ENCODE measurements around the gene DTD1.

Gene DTD1

GRCh38 chr20:18712882-18713281 lies 125.0 kb downstream of the DTD1 start:
- no peak for DNase-seq (ENCODE audit: low read depth)
- TF ChIP-seq POLR2A (IDR thresholded peaks at IDR 0.05; ENCODE audit: extremely low read depth, insufficient read length) (no peak), CTCF (IDR thresholded peaks at IDR 0.05; ENCODE audit: low read depth, low read length) (no peak), MYC (IDR thresholded peaks at IDR 0.05; ENCODE audit: low read depth, low read length) (no peak), MAX (IDR thresholded peaks at IDR 0.05; ENCODE audit: low read depth, low read length) (no peak)
- no peak overlapping the region for H3K4me3 ChIP-seq (ENCODE audit: low read depth, low read length)

- H3K4me3 ChIP-seq (ENCODE audit: low read depth, low read length): no peak overlapping the region
- no peak for TF ChIP-seq CTCF (IDR thresholded peaks at IDR 0.05; ENCODE audit: low read depth, low read length)
- no peak for TF ChIP-seq MYC (IDR thresholded peaks at IDR 0.05; ENCODE audit: low read depth, low read length)
- TF ChIP-seq POLR2A (IDR thresholded peaks at IDR 0.05; ENCODE audit: extremely low read depth, insufficient read length): no peak
- no peak for TF ChIP-seq MAX (IDR thresholded peaks at IDR 0.05; ENCODE audit: low read depth, low read length)
- no peak for DNase-seq (ENCODE audit: low read depth)
These were observed 127.7 kb downstream of the DTD1 start for GRCh38 chr20:18715564-18715963.

- H3K4me3 ChIP-seq (ENCODE audit: low read depth, low read length): no peak overlapping the region
- TF ChIP-seq POLR2A (IDR thresholded peaks at IDR 0.05; ENCODE audit: extremely low read depth, insufficient read length) (no peak), MYC (IDR thresholded peaks at IDR 0.05; ENCODE audit: low read depth, low read length) (no peak), MAX (IDR thresholded peaks at IDR 0.05; ENCODE audit: low read depth, low read length) (no peak), CTCF (IDR thresholded peaks at IDR 0.05; ENCODE audit: low read depth, low read length) (no peak)
These were observed 129.2 kb downstream of the DTD1 start for GRCh38 chr20:18717062-18717461.

GRCh38 chr20:18718129-18718528 lies 130.3 kb downstream of the DTD1 start:
- no peak for DNase-seq (ENCODE audit: low read depth)
- no peak for TF ChIP-seq MYC (IDR thresholded peaks at IDR 0.05; ENCODE audit: low read depth, low read length)
- TF ChIP-seq MAX (IDR thresholded peaks at IDR 0.05; ENCODE audit: low read depth, low read length): no peak
- TF ChIP-seq CTCF (IDR thresholded peaks at IDR 0.05; ENCODE audit: low read depth, low read length): no peak
- TF ChIP-seq POLR2A (IDR thresholded peaks at IDR 0.05; ENCODE audit: extremely low read depth, insufficient read length): no peak
- H3K4me3 ChIP-seq (ENCODE audit: low read depth, low read length): no peak overlapping the region

More at GRCh38 chr20:18717062-18717461, 129.2 kb downstream of the DTD1 start:
- DNase-seq (ENCODE audit: low read depth): no peak

GRCh38 chr20:18719426-18719825 lies 131.6 kb downstream of the DTD1 start:
- no peak for DNase-seq (ENCODE audit: low read depth)
- TF ChIP-seq CTCF (IDR thresholded peaks at IDR 0.05; ENCODE audit: low read depth, low read length): no peak
- TF ChIP-seq POLR2A (IDR thresholded peaks at IDR 0.05; ENCODE audit: extremely low read depth, insufficient read length): no peak
- TF ChIP-seq MAX (IDR thresholded peaks at IDR 0.05; ENCODE audit: low read depth, low read length): no peak
- no peak for TF ChIP-seq MYC (IDR thresholded peaks at IDR 0.05; ENCODE audit: low read depth, low read length)
- H3K4me3 ChIP-seq (ENCODE audit: low read depth, low read length): no peak overlapping the region
